ENCODE data around the gene KLHL3. TPM values are rescaled to one million over a fixed set of nuclear protein-coding genes. Genes with fewer than 3 reads are reported as not detected.

KLHL3 gene
- total and polyA plus RNA-seq, 2 donors (not counting 3 experiments of a cell fraction or from before 2014, with no cell fraction given) = 8.8 to 13.6 TPM

DNA sequence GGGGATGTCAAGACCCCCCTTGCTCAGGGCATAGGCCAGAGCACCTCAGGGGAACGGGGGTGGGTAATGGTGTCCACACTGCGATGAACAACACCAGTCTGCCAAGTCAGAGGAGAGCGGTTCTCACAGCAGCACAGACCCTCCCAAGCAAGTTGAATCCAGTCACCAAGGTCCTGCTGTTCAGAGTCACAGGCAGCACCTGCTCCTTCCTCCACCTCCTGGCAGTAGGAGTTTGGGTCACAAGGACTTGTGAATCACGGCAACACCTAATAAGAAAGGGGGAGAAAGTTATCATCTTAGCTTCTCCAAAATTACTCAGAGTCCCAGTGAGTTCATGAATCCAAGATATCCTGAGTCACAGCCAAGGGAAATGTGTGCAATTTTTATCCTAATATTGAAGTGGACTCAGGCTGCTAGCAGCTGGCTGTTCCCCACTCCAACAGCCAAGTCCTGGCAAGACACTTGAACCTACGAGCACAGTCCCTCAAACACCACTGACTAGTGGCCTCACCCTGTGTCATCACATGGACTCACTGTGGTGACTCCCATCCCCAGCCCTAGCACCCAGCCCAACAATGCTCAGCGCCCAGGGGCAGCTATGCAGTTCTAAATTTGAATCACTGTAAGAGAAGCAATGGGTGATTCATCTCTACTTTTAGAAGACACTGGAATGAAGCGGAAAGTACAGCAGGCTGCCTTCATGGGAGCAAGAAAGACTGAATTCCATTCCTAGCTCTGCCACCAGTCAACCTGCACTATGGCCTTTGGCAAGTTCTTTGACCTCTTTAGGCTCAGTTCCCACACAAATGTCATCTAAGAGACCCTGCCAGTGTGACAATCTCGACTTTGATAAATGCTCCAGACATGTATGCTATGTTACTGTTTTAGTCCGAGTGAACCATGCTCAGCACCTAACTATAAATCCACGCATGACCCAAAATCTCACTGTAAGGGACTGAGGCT lies 113.7 kb downstream of the KLHL3 start:
- no peaks in the 10 kb centered on the region for H3K4me1 ChIP-seq (ENCODE audit: control insufficient read depth, extremely low read depth, insufficient read depth, low read length)
- BruUV-seq (replicated peaks) = no TSS peak
- H3K27ac ChIP-seq (ENCODE audit: insufficient read depth, low read depth, low read length) = no peak overlapping the region
- H3K9ac ChIP-seq (replicated peaks; ENCODE audit: extremely low read depth, insufficient read depth, low read length) = no peak overlapping the region
- FAIRE-seq (no peak), DNase-seq (ENCODE audit: low read depth, low spot score) (no peak)
- H3K4me3 ChIP-seq (replicated peaks in 1 of 3; ENCODE audit: insufficient read depth in 1 of 3, low read depth in 1 of 3, low read length in 3 of 3) = no peak overlapping the region
- CTCF ChIA-PET = interaction anchor here (1.0 to 5.5 kb wide), 4 partner anchors 7 to 302 kb away, joined by 3 to 30 read pairs (median 4); no protein-coding TSS in a partner anchor
- no peaks in the 10 kb centered on the region for H4K20me1 ChIP-seq (replicated peaks; ENCODE audit: control insufficient read depth, extremely low read depth, insufficient read depth, low read length)
- H3K27me3 ChIP-seq (ENCODE audit: control insufficient read depth in 2 of 2, insufficient read depth in 2 of 2, low read length in 2 of 2) = no peaks in the 10 kb centered on the region
- intact Hi-C loops (cut with micrococcal nuclease) = loop anchor here (10.0 kb wide), 1 partner anchor 413 kb away; the partner anchor contains the start of gene FAM13B
- no peak overlapping the region for H3K4me2 ChIP-seq (ENCODE audit: insufficient read depth, low read length)
- dilution Hi-C loops (cut with MboI; ENCODE audit: extremely low pct_ligation_motif_present, low sequenced_read_pairs) = no loop called here
- TF ChIP-seq JUN (IDR thresholded peaks at IDR 0.05; ENCODE audit: borderline replicate concordance, insufficient read depth, insufficient read length, low read depth) (no peak), EZH2 (IDR thresholded peaks at IDR 0.05; ENCODE audit: borderline replicate concordance, low read depth, low read length, severe bottlenecking) (no peak), MAX (IDR thresholded peaks at IDR 0.05; ENCODE audit: insufficient read depth, insufficient read length) (no peak), POLR2A (IDR thresholded peaks at IDR 0.05; ENCODE audit: low read depth, low read length) (no peak), MYC (IDR thresholded peaks at IDR 0.05; ENCODE audit: low read depth, low read length) (no peak), GATA2 (IDR thresholded peaks at IDR 0.05; ENCODE audit: insufficient read depth, insufficient read length, low read depth, low read length) (no peak), FOS (IDR thresholded peaks at IDR 0.05; ENCODE audit: borderline replicate concordance, insufficient read depth, low read length) (no peak), POLR2AphosphoS5 (IDR thresholded peaks at IDR 0.05; ENCODE audit: insufficient read depth, low read depth, low read length) (no peak)
- TF ChIP-seq, protein P1, sequence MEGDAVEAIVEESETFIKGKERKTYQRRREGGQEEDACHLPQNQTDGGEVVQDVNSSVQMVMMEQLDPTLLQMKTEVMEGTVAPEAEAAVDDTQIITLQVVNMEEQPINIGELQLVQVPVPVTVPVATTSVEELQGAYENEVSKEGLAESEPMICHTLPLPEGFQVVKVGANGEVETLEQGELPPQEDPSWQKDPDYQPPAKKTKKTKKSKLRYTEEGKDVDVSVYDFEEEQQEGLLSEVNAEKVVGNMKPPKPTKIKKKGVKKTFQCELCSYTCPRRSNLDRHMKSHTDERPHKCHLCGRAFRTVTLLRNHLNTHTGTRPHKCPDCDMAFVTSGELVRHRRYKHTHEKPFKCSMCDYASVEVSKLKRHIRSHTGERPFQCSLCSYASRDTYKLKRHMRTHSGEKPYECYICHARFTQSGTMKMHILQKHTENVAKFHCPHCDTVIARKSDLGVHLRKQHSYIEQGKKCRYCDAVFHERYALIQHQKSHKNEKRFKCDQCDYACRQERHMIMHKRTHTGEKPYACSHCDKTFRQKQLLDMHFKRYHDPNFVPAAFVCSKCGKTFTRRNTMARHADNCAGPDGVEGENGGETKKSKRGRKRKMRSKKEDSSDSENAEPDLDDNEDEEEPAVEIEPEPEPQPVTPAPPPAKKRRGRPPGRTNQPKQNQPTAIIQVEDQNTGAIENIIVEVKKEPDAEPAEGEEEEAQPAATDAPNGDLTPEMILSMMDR (IDR thresholded peaks at IDR 0.05; ENCODE audit: extremely low read depth in 1 of 2, insufficient read depth in 1 of 2, low read depth in 1 of 2, low read length in 2 of 2) = no peak
- peaks cover 0 to 28% of the 10 kb centered on the region in 2 experiments for H3K36me3 ChIP-seq (ENCODE audit: control insufficient read depth in 2 of 2, extremely low read depth in 1 of 2, insufficient read depth in 2 of 2, low read length in 2 of 2)
- H3K9me1 ChIP-seq (replicated peaks; ENCODE audit: control insufficient read depth, extremely low read depth, insufficient read depth, low read length) = no peaks in the 10 kb centered on the region
- no peaks in the 10 kb centered on the region for H3K9me3 ChIP-seq (replicated peaks; ENCODE audit: control insufficient read depth, insufficient read depth, low read length)
- H2AFZ ChIP-seq (ENCODE audit: low read depth, low read length) = no peak overlapping the region
- H3K79me2 ChIP-seq (ENCODE audit: control insufficient read depth, insufficient read depth, low read length) = no peaks in the 10 kb centered on the region
- POLR2A ChIA-PET = no interaction called here

All from endothelial cell of umbilical vein (primary cell).